NCI-H1694 treated with DMSO at 0.1 percent for 48 hours (cell line): ENCODE data around the gene PRSS36.
"Not testable (repeated sequence)": the region's sequence is repeated elsewhere in the genome, so short reads cannot be mapped to it uniquely, and the experiment has no call there.

Experiments
- DNase-seq: peaks from one replicate; lab custom pipeline; 2025; lab: John Stamatoyannopoulos, UW

The PRSS36 gene

GRCh38 chr16:31120129-31120528, 29.7 kb downstream of the PRSS36 start:
- DNase-seq, result no peak

GRCh38 chr16:31118223-31119155, 31.4 kb downstream of the PRSS36 start:
- no peak for DNase-seq

- peak; percentile 93 for DNase-seq
Measured at GRCh38 chr16:31117384-31118222, 32.3 kb downstream of the PRSS36 start, which contains the start of gene KAT8. TSS of gene KAT8 (plus strand) at chr16:31117664. CDS start at chr16:31117682, 18 bp downstream.

- DNase-seq, result no peak
Measured at GRCh38 chr16:31114468-31114867, 35.4 kb downstream of the PRSS36 start.

GRCh38 chr16:31113121-31114120, 36.4 kb downstream of the PRSS36 start:
- DNase-seq, result no peak

GRCh38 chr16:31112711-31113110, 37.2 kb downstream of the PRSS36 start:
- no peak for DNase-seq

GRCh38 chr16:31111881-31112466, 37.9 kb downstream of the PRSS36 start:
- no peak for DNase-seq

GRCh38 chr16:31110106-31111034, 39.5 kb downstream of the PRSS36 start:
- DNase-seq, result no peak

- no peak for DNase-seq
Measured at GRCh38 chr16:31109622-31110021, 40.2 kb downstream of the PRSS36 start.

- DNase-seq, result no peak
Measured at GRCh38 chr16:31108794-31109558, 40.9 kb downstream of the PRSS36 start.

- DNase-seq, result peak; percentile 37
Measured at GRCh38 chr16:31108035-31108793, 41.7 kb downstream of the PRSS36 start, which contains the start of gene BCKDK. TSS of gene BCKDK (plus strand) at chr16:31108386. CDS start at chr16:31109224, 838 bp downstream.

GRCh38 chr16:31107465-31107867, 42.4 kb downstream of the PRSS36 start:
- no peak for DNase-seq

GRCh38 chr16:31106509-31107464, 43.1 kb downstream of the PRSS36 start:
- DNase-seq, result no peak

GRCh38 chr16:31105677-31106213, 44.1 kb downstream of the PRSS36 start:
- DNase-seq, result peak; percentile 36

- DNase-seq, result not testable (repeated sequence)
Measured at GRCh38 chr16:31100876-31101641, 48.8 kb downstream of the PRSS36 start.
